Measurements from ENCODE around the gene KIRREL3. TPM values are rescaled to one million over a fixed set of nuclear protein-coding genes. Genes with fewer than 3 reads are reported as not detected.

KIRREL3 gene
- total and polyA plus RNA-seq, 2 of the 4 experiments (the other 2 are of a cell fraction) = 10.9 to 15.9 TPM

GRCh38 chr11:126434950-126435335 lies 565.6 kb downstream of the KIRREL3 start:
- Histone ChIP-seq H4K5ac (ENCODE audit: low read depth, low read length) (no peak overlapping the region), H2AK9ac (replicated peaks; ENCODE audit: low read depth, low read length, poor library complexity) (no peak overlapping the region), H2AK5ac (ENCODE audit: low read depth, low read length) (no peak overlapping the region), H3K36me3 (ENCODE audit: control insufficient read depth, insufficient read depth, low read length) (no peaks in the 10 kb centered on the region), H3K9me3 (ENCODE audit: control insufficient read depth, insufficient read depth, low read length) (no peaks in the 10 kb centered on the region), H2BK20ac (ENCODE audit: low read depth, low read length) (no peak overlapping the region), H3K4me2 (ENCODE audit: low read depth, low read length) (no peak overlapping the region), H3K4me1 (ENCODE audit: control insufficient read depth, insufficient read depth, low read length) (peaks cover 12% of the 10 kb centered on the region), H4K91ac (ENCODE audit: insufficient read depth, low read depth, low read length) (no peak overlapping the region), H2AFZ (replicated peaks; ENCODE audit: low read length, poor library complexity) (no peak overlapping the region), H3K4ac (ENCODE audit: low read depth, low read length) (no peak overlapping the region), H3K9me1 (ENCODE audit: insufficient read depth, low read length) (peaks cover 23% of the 10 kb centered on the region), H3K23ac (ENCODE audit: low read depth, low read length) (no peak overlapping the region), H2BK120ac (ENCODE audit: low read depth, low read length) (no peak overlapping the region), H3K4me3 (ENCODE audit: insufficient read depth, low read depth, low read length) (no peak overlapping the region), H3K14ac (replicated peaks; ENCODE audit: low read depth, low read length) (no peak overlapping the region), H3K56ac (ENCODE audit: extremely low read depth, insufficient read depth, low read length) (no peak overlapping the region), H4K8ac (ENCODE audit: low read depth in 2 of 2, low read length in 2 of 2) (no peak overlapping the region), H3K27ac (ENCODE audit: insufficient read depth, low read length) (no peak overlapping the region), H3K27me3 (ENCODE audit: control insufficient read depth, insufficient read depth, low read length) (no peaks in the 10 kb centered on the region), H3K79me1 (ENCODE audit: low read depth in 1 of 2, low read length in 2 of 2) (no peaks in the 10 kb centered on the region), H3K9ac (ENCODE audit: low read depth, low read length) (no peak overlapping the region), H3K18ac (ENCODE audit: low read depth, low read length) (no peak overlapping the region), H2BK15ac (ENCODE audit: low read depth, low read length) (no peak overlapping the region), H4K20me1 (ENCODE audit: insufficient read depth, low read length) (no peaks in the 10 kb centered on the region), H2BK5ac (ENCODE audit: low read depth, low read length, poor library complexity, severe bottlenecking) (no peak overlapping the region)
- ChIA-PET POLR2A (ENCODE audit: unreplicated experiment) (no interaction called here), CTCF (no interaction called here)
- WGBS, 2 experiments (ENCODE audit: extremely low coverage in 2 of 2, insufficient read length in 1 of 2) = no CpG with 5 or more reads among the region's 12 CpGs
- intact Hi-C loops (cut with micrococcal nuclease) = no loop called here
- no peak for DNase-seq
- BruUV-seq (replicated peaks) = no TSS peak
- dilution Hi-C loops (cut with HindIII; ENCODE audit: low sequenced_read_pairs, unreplicated experiment) = no loop called here
- no peak for ATAC-seq (ENCODE audit: low read depth)
- TF ChIP-seq MAZ (IDR thresholded peaks at IDR 0.05; ENCODE audit: borderline replicate concordance, low read depth, low read length) (no peak), NFE2L2 (IDR thresholded peaks at IDR 0.05; ENCODE audit: low read depth, low read length) (no peak), USF2 (IDR thresholded peaks at IDR 0.05; ENCODE audit: low read depth, low read length) (no peak), BHLHE40 (IDR thresholded peaks at IDR 0.05; ENCODE audit: low read depth, low read length) (no peak), MXI1 (IDR thresholded peaks at IDR 0.05; ENCODE audit: borderline replicate concordance, low read depth, low read length) (no peak), POLR2A (IDR thresholded peaks at IDR 0.05; ENCODE audit: low read depth, low read length) (no peak), FOS (IDR thresholded peaks at IDR 0.05; ENCODE audit: low read depth, low read length) (no peak), CHD1 (IDR thresholded peaks at IDR 0.05; ENCODE audit: low read depth, low read length) (no peak), SMC3 (IDR thresholded peaks at IDR 0.05; ENCODE audit: low read depth, low read length) (no peak), CTCF (conservative IDR thresholded peaks at IDR 0.05; ENCODE audit: low read depth, low read length) (no peak), RAD21 (IDR thresholded peaks at IDR 0.05; ENCODE audit: low read length) (no peak), CEBPB (IDR thresholded peaks at IDR 0.05; ENCODE audit: low read depth, low read length) (no peak)
- TF ChIP-seq, protein P1, sequence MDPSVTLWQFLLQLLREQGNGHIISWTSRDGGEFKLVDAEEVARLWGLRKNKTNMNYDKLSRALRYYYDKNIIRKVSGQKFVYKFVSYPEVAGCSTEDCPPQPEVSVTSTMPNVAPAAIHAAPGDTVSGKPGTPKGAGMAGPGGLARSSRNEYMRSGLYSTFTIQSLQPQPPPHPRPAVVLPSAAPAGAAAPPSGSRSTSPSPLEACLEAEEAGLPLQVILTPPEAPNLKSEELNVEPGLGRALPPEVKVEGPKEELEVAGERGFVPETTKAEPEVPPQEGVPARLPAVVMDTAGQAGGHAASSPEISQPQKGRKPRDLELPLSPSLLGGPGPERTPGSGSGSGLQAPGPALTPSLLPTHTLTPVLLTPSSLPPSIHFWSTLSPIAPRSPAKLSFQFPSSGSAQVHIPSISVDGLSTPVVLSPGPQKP (IDR thresholded peaks at IDR 0.05; ENCODE audit: borderline replicate concordance, low read depth, low read length) = no peak
- in situ Hi-C loops (cut with MboI; ENCODE audit: low sequenced_read_pairs) = loop anchor here (5.0 to 25.0 kb wide), 3 partner anchors 552 to 1602 kb away; no protein-coding TSS in a partner anchor

All from IMR-90 (cell line).